KOPT-K1 (cell line): Measurements from ENCODE around the gene KNSTRN.

ENCODE experiments used
- H3K27ac ChIP-seq: fragments of 200-600 bp; sonication (generic); 2 replicates; pipeline ENCODE4 v1.5.1; 2016; ENCODE audit warnings: antibody characterized with exemption, mild to moderate bottlenecking, low read depth, low read length; ENCODE audit not compliant: poor library complexity, severe bottlenecking
- H3K36me3 ChIP-seq: fragments of 200-600 bp; sonication (generic); 2 replicates; pipeline ENCODE4 v1.5.1; 2017; ENCODE audit warnings: antibody characterized with exemption, mild to moderate bottlenecking, low read length, moderate library complexity; ENCODE audit not compliant: insufficient read depth
- H3K9me3 ChIP-seq: fragments of 200-600 bp; sonication (generic); 2 replicates; pipeline ENCODE4 v1.5.1; 2017; ENCODE audit warnings: antibody characterized with exemption, low read length, mild to moderate bottlenecking; ENCODE audit not compliant: insufficient read depth, poor library complexity, severe bottlenecking

Gene KNSTRN, protein sequence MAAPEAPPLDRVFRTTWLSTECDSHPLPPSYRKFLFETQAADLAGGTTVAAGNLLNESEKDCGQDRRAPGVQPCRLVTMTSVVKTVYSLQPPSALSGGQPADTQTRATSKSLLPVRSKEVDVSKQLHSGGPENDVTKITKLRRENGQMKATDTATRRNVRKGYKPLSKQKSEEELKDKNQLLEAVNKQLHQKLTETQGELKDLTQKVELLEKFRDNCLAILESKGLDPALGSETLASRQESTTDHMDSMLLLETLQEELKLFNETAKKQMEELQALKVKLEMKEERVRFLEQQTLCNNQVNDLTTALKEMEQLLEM

DNA sequence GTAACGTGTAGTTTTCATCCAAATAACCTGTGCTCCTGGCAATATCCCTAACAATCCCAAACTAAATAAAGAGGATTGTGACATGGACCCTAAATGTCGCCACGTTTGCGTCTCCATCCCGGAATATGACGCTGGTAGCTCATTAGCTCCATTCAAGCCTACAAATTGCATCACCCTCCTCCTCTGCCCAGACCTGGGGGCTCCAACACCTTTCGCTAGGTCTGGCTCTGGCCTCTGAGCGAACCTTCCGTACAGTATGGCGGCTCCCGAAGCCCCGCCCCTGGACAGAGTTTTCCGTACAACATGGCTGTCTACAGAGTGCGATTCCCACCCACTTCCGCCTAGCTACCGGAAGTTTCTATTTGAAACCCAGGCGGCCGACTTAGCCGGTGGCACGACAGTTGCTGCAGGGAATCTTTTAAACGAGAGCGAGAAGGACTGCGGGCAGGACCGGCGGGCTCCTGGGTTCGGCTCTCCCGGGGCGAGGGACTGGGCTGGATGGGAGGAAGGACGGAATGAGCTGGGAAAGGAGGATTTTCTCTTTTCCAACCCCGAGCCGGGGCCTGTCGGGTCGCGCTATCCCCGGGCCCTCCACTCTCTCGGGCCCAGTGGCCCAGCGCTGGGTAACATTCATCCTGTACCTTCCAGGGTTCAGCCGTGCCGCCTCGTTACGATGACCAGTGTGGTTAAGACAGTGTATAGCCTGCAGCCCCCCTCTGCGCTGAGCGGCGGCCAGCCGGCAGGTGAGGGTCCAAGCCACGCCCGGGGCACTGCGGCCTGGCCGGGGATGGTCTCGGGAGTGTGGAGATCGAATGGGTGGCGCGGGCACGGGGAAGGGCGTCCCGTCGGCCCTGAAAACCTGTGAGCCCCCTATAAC is at the start of gene KNSTRN:
KNSTRN (plus strand) TSS at position 142 of the 877 bp plus-strand sequence; CDS start at position 257, 115 bp downstream.
- Histone ChIP-seq H3K27ac (peak within 1 kb of the TSS; percentile 86), H3K36me3 (peaks cover 35% of the 10 kb centered on the region), H3K9me3 (no peaks in the 10 kb centered on the region)

DNA sequence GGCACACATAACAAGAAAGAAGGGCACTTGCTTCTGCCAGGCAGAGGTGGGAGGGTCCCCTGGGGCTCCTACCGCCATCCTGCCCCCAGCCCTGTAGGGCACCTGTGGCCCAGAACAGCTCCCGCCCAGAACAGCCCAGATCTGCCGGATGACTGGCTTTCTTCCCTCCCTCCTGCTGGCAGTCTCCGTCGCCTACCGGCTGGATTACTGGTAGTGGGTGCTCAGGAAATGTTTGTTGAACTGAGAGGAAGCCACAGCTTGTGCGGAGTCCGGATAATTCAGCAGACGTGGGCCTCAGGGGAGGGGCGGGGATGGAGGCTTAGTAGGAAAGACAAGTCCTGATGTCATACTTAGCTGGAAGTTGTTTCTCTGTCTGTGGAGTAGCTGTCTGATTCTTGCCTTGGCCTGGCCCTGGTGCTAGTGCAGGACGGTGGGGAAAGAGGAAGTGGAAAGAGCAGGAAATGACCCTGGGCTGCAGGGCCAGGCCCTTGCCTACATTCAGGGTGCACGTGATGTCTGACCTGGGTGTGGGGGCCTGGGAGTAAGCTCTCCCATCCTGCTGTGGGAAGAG is 48.5 kb upstream of the KNSTRN start:
- Histone ChIP-seq H3K36me3 (no peaks in the 10 kb centered on the region), H3K27ac (peak overlapping the region; percentile 35), H3K9me3 (no peaks in the 10 kb centered on the region)

DNA sequence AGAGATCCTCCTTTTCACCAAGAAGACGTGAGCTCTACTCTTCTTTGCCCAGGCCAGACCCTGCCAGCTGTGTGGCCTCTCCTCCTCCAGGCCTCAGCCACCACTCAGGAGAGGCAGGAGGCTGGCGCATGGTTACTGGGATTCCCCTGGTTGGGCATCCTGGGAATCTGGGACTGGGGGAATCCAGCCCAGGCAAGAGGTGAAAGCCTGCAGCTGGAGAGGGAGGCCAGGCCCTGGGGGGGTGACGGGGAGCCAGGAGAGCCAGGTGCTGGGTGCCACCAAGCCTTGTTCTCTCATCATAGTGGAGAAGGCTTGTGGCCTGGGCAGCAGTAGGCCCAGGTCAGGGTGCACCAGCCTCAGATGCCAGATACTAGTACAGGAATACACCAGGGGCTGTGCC is 48.0 kb upstream of the KNSTRN start:
- Histone ChIP-seq H3K9me3 (no peaks in the 10 kb centered on the region), H3K36me3 (no peaks in the 10 kb centered on the region), H3K27ac (peak overlapping the region; percentile 35)

DNA sequence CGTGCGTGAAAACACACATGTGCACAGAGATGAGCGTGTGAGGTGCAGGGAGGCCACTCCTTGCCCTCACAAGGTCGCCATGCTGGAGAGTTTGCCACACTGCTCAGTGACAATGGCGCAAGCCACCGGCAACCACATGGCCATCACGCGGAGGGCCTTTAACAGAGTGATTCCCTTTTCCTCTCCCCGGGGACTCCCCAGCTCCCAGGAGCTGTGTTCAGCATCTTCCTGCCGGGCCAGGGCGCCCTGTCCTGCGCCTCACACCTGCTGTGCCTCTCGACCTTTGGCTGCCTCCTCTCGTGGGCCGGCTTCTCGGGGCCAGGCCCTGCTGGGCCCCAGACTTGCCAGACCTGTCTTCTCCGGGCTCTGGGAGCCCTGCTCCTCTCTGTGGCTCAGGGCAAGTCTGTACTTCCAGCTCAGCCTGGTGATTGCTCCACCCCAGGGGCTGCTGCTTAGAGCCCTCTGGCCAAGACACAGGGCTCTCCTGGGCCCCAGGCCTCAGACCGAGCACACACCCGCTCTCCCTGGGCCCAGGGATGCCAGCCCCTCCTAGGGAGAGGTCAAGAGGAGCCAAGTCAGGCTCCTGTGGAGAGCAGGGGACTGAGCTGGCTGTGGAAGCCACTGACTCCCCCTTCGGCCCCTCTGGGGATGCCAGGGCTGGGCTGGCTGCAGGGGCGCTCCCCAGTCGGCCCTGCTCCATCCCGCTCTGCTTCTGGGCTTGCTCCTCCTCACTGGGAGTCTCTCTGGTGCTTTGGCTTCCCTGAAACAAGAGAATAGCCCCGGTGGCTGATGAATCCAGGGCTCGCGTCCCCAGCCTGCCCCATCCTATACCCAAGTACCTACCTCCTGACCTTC is 47.4 kb upstream of the KNSTRN start:
- Histone ChIP-seq H3K9me3 (no peaks in the 10 kb centered on the region), H3K27ac (peak overlapping the region; percentile 35), H3K36me3 (no peaks in the 10 kb centered on the region)

DNA sequence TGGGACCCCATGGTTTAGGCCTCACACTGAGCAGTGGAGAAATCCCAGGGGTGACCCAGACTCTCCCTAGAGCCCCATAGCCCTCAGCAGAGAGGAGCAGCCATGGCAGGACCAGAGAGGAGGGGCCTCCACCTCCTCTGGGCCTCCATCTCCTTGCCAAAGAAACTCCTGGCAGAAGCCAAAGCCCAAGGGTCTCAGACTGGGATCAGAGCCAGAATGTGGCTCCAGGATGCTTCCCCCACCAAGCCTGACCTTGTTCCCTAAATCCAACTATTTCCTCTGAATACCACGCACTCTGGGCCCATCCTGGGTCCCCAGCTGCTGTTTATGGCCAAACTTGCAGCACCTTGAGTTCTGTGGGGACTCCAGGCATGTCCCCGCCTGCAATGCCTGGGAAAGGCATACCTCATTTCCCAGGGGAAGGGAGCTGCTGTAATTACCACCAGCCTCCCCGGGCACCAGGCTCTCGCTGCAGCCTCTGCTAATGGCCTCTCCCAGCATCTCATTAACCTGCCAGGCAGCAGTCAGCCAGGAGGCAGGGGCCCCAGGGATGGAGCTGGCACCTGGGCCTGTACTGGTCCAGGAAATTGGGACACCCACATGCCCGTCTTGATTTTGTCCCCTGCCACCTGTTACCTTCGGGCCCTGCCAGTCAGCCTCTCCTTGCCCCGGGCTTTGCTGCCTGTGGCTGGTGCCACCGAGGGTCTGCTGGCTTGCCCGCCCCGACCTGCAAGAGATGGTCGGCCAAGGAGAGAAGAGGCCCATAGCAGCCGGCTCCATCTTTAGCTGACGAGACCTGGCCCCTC is 46.4 kb upstream of the KNSTRN start:
- Histone ChIP-seq H3K27ac (no peak overlapping the region), H3K36me3 (no peaks in the 10 kb centered on the region), H3K9me3 (no peaks in the 10 kb centered on the region)

DNA sequence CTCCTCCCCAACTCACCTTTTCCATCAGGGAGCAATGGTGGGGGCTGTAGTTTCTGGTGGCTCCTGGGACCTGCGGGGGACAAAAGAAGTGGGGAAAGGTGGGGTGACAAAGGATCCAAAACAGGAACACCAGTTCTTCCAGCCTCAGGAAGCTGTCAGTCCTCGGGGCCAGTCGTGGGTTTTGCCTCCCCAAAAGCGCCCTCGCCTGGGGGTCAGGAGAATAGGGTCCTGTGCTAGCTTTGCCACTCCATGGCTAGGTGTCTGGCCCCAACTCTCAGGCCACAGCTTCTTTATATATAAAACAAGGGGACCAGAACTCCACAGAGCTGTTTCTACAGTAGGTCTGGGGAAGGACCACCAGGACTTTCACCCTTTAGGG is 45.8 kb upstream of the KNSTRN start:
- no peak overlapping the region for H3K27ac ChIP-seq
- H3K36me3 ChIP-seq: no peaks in the 10 kb centered on the region
- no peaks in the 10 kb centered on the region for H3K9me3 ChIP-seq

DNA sequence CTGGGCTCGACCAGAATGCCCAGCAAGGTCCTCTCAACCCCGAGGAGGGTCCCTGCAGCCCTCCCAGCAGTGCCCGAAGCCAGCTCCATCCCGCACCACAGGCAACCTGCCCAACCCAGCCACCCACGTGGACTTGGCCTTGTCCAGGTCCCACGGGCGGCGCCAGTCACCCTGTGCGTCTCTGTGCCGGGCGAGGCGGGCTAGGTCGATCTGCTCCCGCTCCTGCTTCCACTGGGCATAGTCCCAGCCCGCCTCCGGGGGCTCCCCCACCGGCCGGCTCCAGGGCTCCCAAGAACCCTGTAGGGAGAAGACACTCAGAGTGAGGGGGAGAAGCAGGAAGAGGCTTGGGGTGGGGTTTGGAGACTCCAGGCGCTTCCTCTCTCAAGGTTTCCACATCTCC is 44.9 kb upstream of the KNSTRN start:
- no peak overlapping the region for H3K27ac ChIP-seq
- H3K36me3 ChIP-seq: no peaks in the 10 kb centered on the region
- H3K9me3 ChIP-seq: no peaks in the 10 kb centered on the region

DNA sequence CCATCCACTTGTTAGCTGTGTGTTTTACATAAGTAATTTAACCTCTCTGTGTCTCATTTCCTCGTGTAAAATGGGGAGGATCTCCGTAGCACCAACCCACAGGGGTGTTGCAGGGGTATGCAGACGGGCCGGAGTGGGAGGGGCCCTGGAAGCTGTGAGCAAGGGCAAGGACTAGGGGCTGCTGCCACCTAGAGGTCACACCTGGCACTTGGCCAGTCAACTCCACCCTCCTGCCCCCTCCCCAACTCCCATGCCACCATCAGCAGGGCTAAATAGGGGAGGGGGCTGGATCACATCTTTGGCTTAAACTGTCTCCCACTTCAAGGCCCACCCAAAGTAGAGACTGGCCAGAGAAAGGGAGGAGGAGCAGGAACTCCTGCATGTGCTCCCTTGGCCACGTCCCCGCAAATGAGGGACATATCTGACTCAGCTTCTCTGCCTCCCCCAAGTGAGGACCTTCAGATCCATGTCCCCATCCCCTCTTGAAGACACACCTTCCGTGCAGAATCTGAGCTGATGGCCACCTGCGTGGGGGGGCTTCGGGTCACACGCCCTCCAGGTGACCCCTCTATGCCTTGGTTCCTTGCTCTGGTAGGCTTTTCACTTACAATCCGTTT is 44.4 kb upstream of the KNSTRN start:
- Histone ChIP-seq H3K27ac (no peak overlapping the region), H3K9me3 (no peaks in the 10 kb centered on the region), H3K36me3 (no peaks in the 10 kb centered on the region)

DNA sequence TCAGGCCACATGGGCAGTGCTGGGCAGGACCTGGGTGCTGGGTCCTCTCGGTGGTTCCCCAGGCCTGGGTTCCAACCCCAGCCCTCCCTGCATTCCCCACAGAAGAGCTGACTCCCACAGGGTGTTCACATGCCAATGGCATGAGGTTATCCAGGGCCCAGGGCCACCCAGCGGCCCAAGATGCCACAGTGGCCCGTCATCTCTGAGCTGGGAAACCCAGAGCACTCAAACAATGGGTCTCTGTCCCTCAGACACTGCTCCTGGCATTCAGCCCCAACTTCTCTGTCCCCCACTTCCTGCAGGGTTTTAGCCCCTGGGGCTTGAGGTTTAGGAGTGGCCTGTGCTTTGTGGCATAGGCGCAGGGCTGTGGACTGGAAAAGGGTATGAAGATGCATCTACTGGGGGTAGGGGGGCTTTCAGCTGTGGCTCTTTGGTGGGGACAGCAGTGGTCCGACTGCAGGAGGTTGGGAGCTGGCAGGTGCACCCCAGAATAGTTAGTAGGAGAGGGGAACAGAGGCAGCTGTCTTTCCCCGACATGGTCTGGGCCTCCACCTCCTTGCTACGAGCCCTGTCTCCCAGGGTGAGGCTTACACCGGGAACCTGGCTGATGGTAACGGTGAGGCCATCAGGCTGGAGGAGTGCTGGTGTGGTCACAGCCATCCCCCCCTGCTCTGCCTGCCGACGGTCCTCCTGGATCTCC is 43.5 kb upstream of the KNSTRN start:
- H3K36me3 ChIP-seq: no peaks in the 10 kb centered on the region
- no peak overlapping the region for H3K27ac ChIP-seq
- no peaks in the 10 kb centered on the region for H3K9me3 ChIP-seq

DNA sequence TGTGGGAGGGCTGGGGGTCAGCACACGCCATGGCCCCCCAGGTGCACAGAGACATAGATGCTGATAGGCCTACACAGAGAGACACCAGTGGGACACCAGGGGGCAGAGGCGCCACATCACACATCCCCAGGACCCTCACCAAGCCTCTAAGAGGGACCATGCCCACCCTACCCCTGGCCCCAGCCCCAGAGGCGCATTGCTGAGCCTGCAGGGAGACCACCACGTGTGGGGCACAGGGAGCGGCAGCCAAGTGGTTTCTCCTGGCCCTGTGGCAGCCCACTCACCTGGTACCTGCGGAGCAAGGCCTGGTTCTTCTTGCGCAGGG is 42.9 kb upstream of the KNSTRN start:
- Histone ChIP-seq H3K9me3 (no peaks in the 10 kb centered on the region), H3K27ac (no peak overlapping the region), H3K36me3 (no peaks in the 10 kb centered on the region)

DNA sequence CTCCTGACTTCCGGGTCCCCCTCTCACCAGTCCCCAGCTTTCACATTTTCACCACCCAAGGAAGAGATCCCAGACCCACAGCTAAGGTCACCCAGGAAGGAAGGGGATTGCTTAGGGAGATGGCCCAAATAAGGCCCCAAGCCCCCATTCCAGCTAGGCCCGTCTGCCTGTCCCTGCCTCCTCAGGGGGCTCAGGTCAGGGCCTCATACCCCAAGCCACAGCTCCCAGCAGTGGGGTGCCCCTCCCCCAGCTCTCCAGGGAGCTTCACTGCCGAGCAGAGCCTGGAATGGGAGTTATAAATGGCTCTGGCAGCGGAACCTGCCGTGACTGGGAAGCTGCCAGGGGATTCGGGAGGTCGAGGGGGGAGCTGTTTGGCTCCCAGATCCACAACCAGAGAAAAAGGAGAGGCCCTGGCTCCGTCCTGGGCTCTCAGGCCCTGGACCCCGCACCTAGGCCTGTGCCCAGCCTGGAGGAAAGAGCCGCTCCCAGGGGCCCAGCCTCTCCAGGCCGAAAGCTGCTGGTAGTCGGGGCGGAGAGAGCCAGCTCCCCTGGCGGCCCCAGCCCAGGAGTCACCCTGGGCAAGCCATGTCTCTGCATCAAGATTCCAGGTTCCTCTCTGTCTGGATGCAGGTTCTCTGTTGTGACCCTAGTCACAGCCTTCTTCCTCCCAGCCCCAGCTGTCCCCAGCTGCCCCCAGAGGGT is 42.3 kb upstream of the KNSTRN start:
- Histone ChIP-seq H3K27ac (no peak overlapping the region), H3K36me3 (no peaks in the 10 kb centered on the region), H3K9me3 (no peaks in the 10 kb centered on the region)

DNA sequence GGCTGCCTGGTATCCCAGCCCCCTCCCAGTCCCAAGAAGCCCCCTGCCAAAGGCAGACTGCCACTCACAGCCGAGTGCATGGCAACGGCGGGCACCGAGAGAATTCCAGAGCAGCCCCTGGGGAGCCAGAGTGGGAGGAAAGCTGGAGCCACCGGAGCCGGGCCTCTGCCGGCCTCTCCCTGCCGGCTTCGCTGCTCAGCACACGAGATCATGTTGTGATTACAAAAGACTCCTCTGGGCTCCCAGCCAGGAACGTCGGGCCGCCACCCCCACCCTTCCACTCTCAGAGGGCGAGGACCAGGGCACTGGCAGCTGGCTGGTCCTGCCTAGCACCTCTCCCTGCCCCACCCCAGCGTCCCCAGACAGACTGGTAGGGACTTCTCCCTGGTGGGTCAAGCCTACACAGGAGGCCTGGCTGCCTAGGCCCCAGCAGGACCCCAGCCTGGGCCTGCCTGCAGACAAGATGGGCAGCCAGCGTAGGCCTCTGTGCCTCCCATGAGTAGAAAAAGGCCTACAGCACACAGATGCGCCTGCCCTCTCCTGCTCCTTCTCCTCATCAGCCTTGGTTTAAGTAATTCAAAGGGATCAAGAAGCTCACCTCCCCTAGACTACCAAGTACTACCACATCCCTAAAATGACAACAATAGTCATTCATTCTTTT is 41.7 kb upstream of the KNSTRN start, which contains the start of gene CCDC9B:
CCDC9B (minus strand) TSS at position 200 of the 661 bp plus-strand sequence; CDS start at position 80, 120 bp downstream.
- Histone ChIP-seq H3K36me3 (no peaks in the 10 kb centered on the region), H3K27ac (no peak within 1 kb of the TSS), H3K9me3 (no peaks in the 10 kb centered on the region)
